ENCODE data around the gene AFAP1L1. TPM values are rescaled to one million over a fixed set of nuclear protein-coding genes. Genes with fewer than 3 reads are reported as not detected.

The AFAP1L1 gene
- polyA plus RNA-seq: 9.6 TPM
- long read RNA-seq, donor 1: 0 reads
- long read RNA-seq, donor 2: 0 reads
- long read RNA-seq, donor 3, full-length matches to known transcripts: 2 of 2 reads
- long read RNA-seq, donor 3, partial matches to known transcripts: 0 of 2 reads
- long read RNA-seq, donor 3, other reads (novel, unspliced or antisense): 0 of 2 reads
- long read RNA-seq, donor 4: 0 reads
- long read RNA-seq, donor 5, full-length matches to known transcripts: 5 of 5 reads
- long read RNA-seq, donor 5, partial matches to known transcripts: 0 of 5 reads
- long read RNA-seq, donor 5, other reads (novel, unspliced or antisense): 0 of 5 reads
- long read RNA-seq, donor 6, full-length matches to known transcripts: 3 of 3 reads
- long read RNA-seq, donor 6, partial matches to known transcripts: 0 of 3 reads
- long read RNA-seq, donor 6, other reads (novel, unspliced or antisense): 0 of 3 reads
- long read RNA-seq, donor 7: 0 reads
- long read RNA-seq, donor 8, full-length matches to known transcripts: 5 of 5 reads
- long read RNA-seq, donor 8, partial matches to known transcripts: 0 of 5 reads
- long read RNA-seq, donor 8, other reads (novel, unspliced or antisense): 0 of 5 reads
- long read RNA-seq, donor 9: 0 reads
- long read RNA-seq, donor 10, full-length matches to known transcripts: 2 of 2 reads
- long read RNA-seq, donor 10, partial matches to known transcripts: 0 of 2 reads
- long read RNA-seq, donor 10, other reads (novel, unspliced or antisense): 0 of 2 reads
- long read RNA-seq, donor 11, full-length matches to known transcripts: 2 of 2 reads
- long read RNA-seq, donor 11, partial matches to known transcripts: 0 of 2 reads
- long read RNA-seq, donor 11, other reads (novel, unspliced or antisense): 0 of 2 reads

DNA sequence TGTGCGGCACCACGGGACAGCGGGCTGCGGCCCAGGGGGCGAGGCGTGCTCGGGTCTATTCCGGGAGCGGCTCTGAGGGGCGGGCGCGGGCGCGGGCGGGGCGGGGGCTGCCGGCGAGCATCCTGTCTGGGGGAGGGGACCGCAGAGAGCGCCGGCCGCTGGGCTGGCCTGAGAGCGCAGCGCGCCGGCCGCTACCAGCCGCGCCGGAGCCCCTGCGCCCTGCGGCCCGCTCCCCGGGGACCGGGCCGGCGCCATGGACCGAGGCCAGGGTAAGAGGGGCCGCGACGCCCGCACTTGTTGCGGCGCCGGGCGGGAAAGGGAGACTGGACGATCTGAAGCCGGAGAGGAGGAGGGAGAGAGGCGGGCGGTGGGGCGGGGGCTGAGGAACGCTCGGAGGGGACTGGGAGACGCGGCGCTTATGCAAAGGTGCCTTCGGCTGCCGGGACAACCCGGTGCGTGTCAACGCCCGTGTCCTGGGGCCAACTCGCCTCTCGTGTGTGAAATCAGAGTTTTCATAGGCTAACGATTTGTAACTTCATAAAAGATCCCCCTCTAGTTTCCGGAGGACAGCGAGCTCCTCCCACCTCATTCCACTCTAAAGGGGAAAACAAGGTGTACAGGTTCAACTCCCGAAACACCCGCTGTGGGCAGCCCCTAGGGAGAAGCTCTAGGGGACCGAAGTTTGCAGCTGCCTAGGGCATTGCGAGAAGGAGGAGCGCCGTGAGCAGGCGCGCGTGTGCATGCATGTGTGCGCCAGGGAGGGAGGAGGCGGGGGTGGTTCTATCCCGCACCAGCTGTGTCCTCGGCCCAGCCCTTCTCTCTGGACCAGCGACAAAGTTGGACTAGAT is at the start of gene AFAP1L1:
Gene AFAP1L1, plus strand, starts transcription at position 144 of the 848 bp plus-strand sequence. Its CDS starts 110 bp downstream, at position 254.
- peak; percentile 58 to 78 for DNase-seq
- H3K9me3 ChIP-seq (ENCODE audit: control insufficient read depth, low read depth, low read length): peaks cover 5% of the 10 kb centered on the region
- no CpG with 5 or more reads among the region's 81 CpGs for WGBS (ENCODE audit: insufficient coverage, low lambda C conversion rate)

GRCh38 chr5:149223081-149223848 is 48.4 kb upstream of the AFAP1L1 start:
- 83% methylated on average over 2 of the region's 11 CpGs for WGBS (ENCODE audit: insufficient coverage, low lambda C conversion rate)
- H3K4me1 ChIP-seq (ENCODE audit: control insufficient read depth, insufficient read depth, low read length): no peaks in the 10 kb centered on the region
- H3K36me3 ChIP-seq (ENCODE audit: control insufficient read depth, insufficient read depth, low read length): no peaks in the 10 kb centered on the region
- no peak for DNase-seq
- H3K4me3 ChIP-seq (ENCODE audit: low read length): no peak overlapping the region
- no peaks in the 10 kb centered on the region for H3K27me3 ChIP-seq (ENCODE audit: control insufficient read depth, insufficient read depth, low read length)
- no peaks in the 10 kb centered on the region for H3K9me3 ChIP-seq (ENCODE audit: control insufficient read depth, low read depth, low read length)
- no peak overlapping the region for H3K27ac ChIP-seq (ENCODE audit: low read length)

More for the DNA sequence above, at the start of gene AFAP1L1:
- Histone ChIP-seq H3K27ac (ENCODE audit: low read length) (peak within 1 kb of the TSS; percentile 71), H3K36me3 (ENCODE audit: control insufficient read depth, insufficient read depth, low read length) (no peaks in the 10 kb centered on the region), H3K4me3 (ENCODE audit: low read length) (peak within 1 kb of the TSS; percentile 60), H3K4me1 (ENCODE audit: control insufficient read depth, insufficient read depth, low read length) (peaks cover 21% of the 10 kb centered on the region), H3K27me3 (ENCODE audit: control insufficient read depth, insufficient read depth, low read length) (peaks cover 5% of the 10 kb centered on the region)

DNA sequence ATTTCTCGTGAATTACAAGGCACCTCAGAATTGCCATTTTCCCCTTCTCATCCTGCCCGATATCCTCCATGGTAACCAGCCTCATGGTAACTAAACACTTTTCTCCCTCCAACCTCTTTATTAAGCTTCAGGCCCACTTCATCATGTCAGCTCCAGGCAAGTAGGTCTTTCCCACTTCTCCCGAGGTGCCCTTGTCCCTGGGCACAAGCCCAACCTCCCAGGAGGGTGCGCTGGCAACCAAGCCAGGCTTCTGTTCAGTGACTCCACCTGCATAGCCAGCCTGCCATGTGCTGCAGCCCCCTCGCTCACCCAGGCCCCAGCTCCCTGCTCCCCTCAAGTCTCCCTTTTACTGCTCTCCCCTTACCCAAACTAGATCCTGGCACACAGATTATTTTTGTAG is 47.4 kb upstream of the AFAP1L1 start:
- H3K36me3 ChIP-seq (ENCODE audit: control insufficient read depth, insufficient read depth, low read length): no peaks in the 10 kb centered on the region
- H3K27me3 ChIP-seq (ENCODE audit: control insufficient read depth, insufficient read depth, low read length): no peaks in the 10 kb centered on the region
- DNase-seq: no peak
- H3K27ac ChIP-seq (ENCODE audit: low read length): no peak overlapping the region
- H3K4me3 ChIP-seq (ENCODE audit: low read length): no peak overlapping the region
- no peaks in the 10 kb centered on the region for H3K4me1 ChIP-seq (ENCODE audit: control insufficient read depth, insufficient read depth, low read length)
- no CpG with 5 or more reads among the region's 5 CpGs for WGBS (ENCODE audit: insufficient coverage, low lambda C conversion rate)
- no peaks in the 10 kb centered on the region for H3K9me3 ChIP-seq (ENCODE audit: control insufficient read depth, low read depth, low read length)

- no peak overlapping the region for H3K27ac ChIP-seq (ENCODE audit: low read length)
- DNase-seq: no peak
- no CpG with 5 or more reads among the region's 2 CpGs for WGBS (ENCODE audit: insufficient coverage, low lambda C conversion rate)
These were observed 44.4 kb upstream of the AFAP1L1 start for GRCh38 chr5:149227168-149227826.

GRCh38 chr5:149228618-149229297 is 42.9 kb upstream of the AFAP1L1 start:
- peak; percentile 40 to 43 for DNase-seq
- Histone ChIP-seq H3K4me3 (ENCODE audit: low read length) (no peak overlapping the region), H3K27me3 (ENCODE audit: control insufficient read depth, insufficient read depth, low read length) (peaks cover 12% of the 10 kb centered on the region), H3K4me1 (ENCODE audit: control insufficient read depth, insufficient read depth, low read length) (no peaks in the 10 kb centered on the region), H3K27ac (ENCODE audit: low read length) (no peak overlapping the region), H3K9me3 (ENCODE audit: control insufficient read depth, low read depth, low read length) (no peaks in the 10 kb centered on the region), H3K36me3 (ENCODE audit: control insufficient read depth, insufficient read depth, low read length) (no peaks in the 10 kb centered on the region)
- WGBS (ENCODE audit: insufficient coverage, low lambda C conversion rate): 83% methylated on average over 1 of the region's 5 CpGs

More at GRCh38 chr5:149227168-149227826, 44.4 kb upstream of the AFAP1L1 start:
- Histone ChIP-seq H3K4me3 (ENCODE audit: low read length) (no peak overlapping the region), H3K9me3 (ENCODE audit: control insufficient read depth, low read depth, low read length) (no peaks in the 10 kb centered on the region), H3K4me1 (ENCODE audit: control insufficient read depth, insufficient read depth, low read length) (no peaks in the 10 kb centered on the region), H3K36me3 (ENCODE audit: control insufficient read depth, insufficient read depth, low read length) (no peaks in the 10 kb centered on the region), H3K27me3 (ENCODE audit: control insufficient read depth, insufficient read depth, low read length) (peaks cover 6% of the 10 kb centered on the region)

- Histone ChIP-seq H3K9me3 (ENCODE audit: control insufficient read depth, low read depth, low read length) (no peaks in the 10 kb centered on the region), H3K36me3 (ENCODE audit: control insufficient read depth, insufficient read depth, low read length) (no peaks in the 10 kb centered on the region), H3K4me1 (ENCODE audit: control insufficient read depth, insufficient read depth, low read length) (no peaks in the 10 kb centered on the region), H3K27ac (ENCODE audit: low read length) (no peak overlapping the region), H3K4me3 (ENCODE audit: low read length) (no peak overlapping the region), H3K27me3 (ENCODE audit: control insufficient read depth, insufficient read depth, low read length) (peaks cover 16% of the 10 kb centered on the region)
- WGBS (ENCODE audit: insufficient coverage, low lambda C conversion rate): 70% methylated on average over 2 of the region's 6 CpGs
- no peak for DNase-seq
These were observed 42.2 kb upstream of the AFAP1L1 start for GRCh38 chr5:149229298-149229937.

GRCh38 chr5:149235841-149236240 is 35.8 kb upstream of the AFAP1L1 start:
- no peaks in the 10 kb centered on the region for H3K9me3 ChIP-seq (ENCODE audit: control insufficient read depth, low read depth, low read length)
- peaks cover 37% of the 10 kb centered on the region for H3K27me3 ChIP-seq (ENCODE audit: control insufficient read depth, insufficient read depth, low read length)
- H3K36me3 ChIP-seq (ENCODE audit: control insufficient read depth, insufficient read depth, low read length): no peaks in the 10 kb centered on the region
- H3K27ac ChIP-seq (ENCODE audit: low read length): no peak overlapping the region
- no peak overlapping the region for H3K4me3 ChIP-seq (ENCODE audit: low read length)
- no peak for DNase-seq
- H3K4me1 ChIP-seq (ENCODE audit: control insufficient read depth, insufficient read depth, low read length): no peaks in the 10 kb centered on the region

DNA sequence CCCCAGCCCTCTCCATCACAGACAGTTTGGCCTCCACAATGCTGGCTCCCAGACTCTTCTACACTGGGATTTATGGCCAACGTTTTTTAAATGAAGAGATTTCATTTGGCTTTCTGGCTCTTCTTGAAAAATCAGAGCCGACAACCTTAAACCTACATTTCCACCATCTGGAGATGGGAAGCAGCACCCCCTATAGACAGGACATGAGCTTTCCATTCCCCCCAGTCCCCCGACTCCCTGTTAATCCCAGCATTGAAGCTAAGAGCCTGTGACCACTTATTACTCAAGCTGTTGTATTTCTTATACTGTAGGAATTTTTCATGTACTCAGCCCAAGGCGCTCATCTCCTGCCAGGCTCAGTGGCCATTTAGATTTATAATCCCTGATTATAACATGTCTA is 34.0 kb upstream of the AFAP1L1 start:
- H3K36me3 ChIP-seq (ENCODE audit: control insufficient read depth, insufficient read depth, low read length): no peaks in the 10 kb centered on the region
- H3K27ac ChIP-seq (ENCODE audit: low read length): no peak overlapping the region
- H3K4me3 ChIP-seq (ENCODE audit: low read length): no peak overlapping the region
- H3K27me3 ChIP-seq (ENCODE audit: control insufficient read depth, insufficient read depth, low read length): peaks cover 34% of the 10 kb centered on the region
- no peaks in the 10 kb centered on the region for H3K4me1 ChIP-seq (ENCODE audit: control insufficient read depth, insufficient read depth, low read length)
- no peak for DNase-seq
- no peaks in the 10 kb centered on the region for H3K9me3 ChIP-seq (ENCODE audit: control insufficient read depth, low read depth, low read length)
- 58% methylated on average over 3 of the region's 4 CpGs for WGBS (ENCODE audit: insufficient coverage, low lambda C conversion rate)
